Lower lobe of right lung (tissue), 2 donors: ENCODE data around the gene RAP1A. TPM values are rescaled to one million over a fixed set of nuclear protein-coding genes. Genes with fewer than 3 reads are reported as not detected.

Experiments
- ATAC-seq, 2 donors: fragments of 200-7000 bp; cut with Tn5 transposase; one replicate each; pipeline ENCODE4 v1.9.1; 2020 to 2022; ENCODE audit warnings: mild to moderate bottlenecking in 2 of 2, moderate library complexity in 2 of 2
- DNase-seq: peaks from one replicate; pipeline ENCODE4 v3.0.0-alpha.2; 2020
- H3K27ac ChIP-seq: fragments of 200-600 bp; one replicate; pipeline ENCODE4 v1.8.0; 2022
- H3K27me3 ChIP-seq: fragments of 200-600 bp; one replicate; pipeline ENCODE4 v1.8.0; 2022; ENCODE audit warnings: low read depth
- H3K36me3 ChIP-seq: fragments of 200-600 bp; one replicate; pipeline ENCODE4 v1.8.0; 2022; ENCODE audit warnings: mild to moderate bottlenecking
- H3K4me1 ChIP-seq: fragments of 200-600 bp; one replicate; pipeline ENCODE4 v1.8.0; 2022
- H3K4me3 ChIP-seq: fragments of 200-600 bp; one replicate; pipeline ENCODE4 v1.8.0; 2022; ENCODE audit warnings: mild to moderate bottlenecking
- H3K9me3 ChIP-seq: fragments of 200-600 bp; one replicate; pipeline ENCODE4 v1.8.0; 2022
- CTCF ChIP-seq: fragments of 200-600 bp; IDR thresholded peaks from one replicate; pipeline ENCODE4 v1.8.0; 2022; ENCODE audit warnings: antibody characterized with exemption, mild to moderate bottlenecking
- intact Hi-C: fragments of 100-400 bp; cut with DNase I; formaldehyde crosslinking; loops from one replicate; pipeline ENCODE4 v1.11.0; 2022
- total RNA-seq: library from RNA; stranded (reverse); fragmentation: NEBNext Ultra II Directional; extraction: Animal tissue kit (Norgen Biotek cat#: 25700); gene quantifications from one replicate; pipeline ENCODE4 v1.2.1, GENCODE V29; 2021
- donor health status: DM: no; HTN: yes; CAD: no; lungs with severe emphysema.

Gene RAP1A
- total RNA-seq, 1 donor from 2014 or later: 134 TPM

GRCh38 chr1:111750856-111751255, 131.3 kb downstream of the RAP1A start:
- Histone ChIP-seq H3K27me3 (no peaks in the 10 kb centered on the region), H3K9me3 (no peaks in the 10 kb centered on the region), H3K36me3 (no peaks in the 10 kb centered on the region), H3K4me1 (no peaks in the 10 kb centered on the region), H3K4me3 (no peak overlapping the region), H3K27ac (no peak overlapping the region)
- TF ChIP-seq CTCF: no peak
- DNase-seq (no peak), ATAC-seq (no peak)
- intact Hi-C loops: no loop called here

GRCh38 chr1:111751906-111752575, 132.5 kb downstream of the RAP1A start:
- peaks cover under 1% of the 10 kb centered on the region for H3K36me3 ChIP-seq
- no peak for TF ChIP-seq CTCF
- DNase-seq (no peak), ATAC-seq (no peak)
- intact Hi-C loops: no loop called here
- no peaks in the 10 kb centered on the region for H3K27me3 ChIP-seq
- no peak overlapping the region for H3K27ac ChIP-seq
- H3K9me3 ChIP-seq: no peaks in the 10 kb centered on the region
- no peak overlapping the region for H3K4me3 ChIP-seq
- H3K4me1 ChIP-seq: peaks cover 8% of the 10 kb centered on the region

GRCh38 chr1:111754984-111755330, 135.4 kb downstream of the RAP1A start:
- TF ChIP-seq CTCF: no peak
- peak overlapping the region; percentile 71 for H3K4me3 ChIP-seq
- intact Hi-C loops: no loop called here
- peaks cover 19% of the 10 kb centered on the region for H3K36me3 ChIP-seq
- H3K9me3 ChIP-seq: no peaks in the 10 kb centered on the region
- H3K27ac ChIP-seq: peak overlapping the region; percentile 91
- DNase-seq: no peak
- peaks cover 14% of the 10 kb centered on the region for H3K4me1 ChIP-seq
- no peaks in the 10 kb centered on the region for H3K27me3 ChIP-seq
- peak; percentile 16 to 31 for ATAC-seq

- TF ChIP-seq CTCF: peak; percentile 82
- Histone ChIP-seq H3K4me1 (peaks cover 14% of the 10 kb centered on the region), H3K9me3 (no peaks in the 10 kb centered on the region), H3K36me3 (peaks cover 24% of the 10 kb centered on the region), H3K4me3 (peak within 1 kb of the TSS; percentile 71), H3K27ac (peak within 1 kb of the TSS; percentile 91), H3K27me3 (no peaks in the 10 kb centered on the region)
- intact Hi-C loops: no loop called here
- DNase-seq (peak; percentile 96), ATAC-seq (peak; percentile 99)
Observed at GRCh38 chr1:111755331-111756123, 135.9 kb downstream of the RAP1A start, which contains the start of gene DDX20. Gene DDX20 (plus strand): TSS chr1:111755901. CDS start chr1:111755925, 24 bp downstream.

GRCh38 chr1:111756124-111756513, 136.5 kb downstream of the RAP1A start:
- no peak for TF ChIP-seq CTCF
- H3K27ac ChIP-seq: peak overlapping the region; percentile 91
- DNase-seq (no peak), ATAC-seq (peak; percentile 44 to 60)
- H3K36me3 ChIP-seq: peaks cover 30% of the 10 kb centered on the region
- peaks cover 14% of the 10 kb centered on the region for H3K4me1 ChIP-seq
- H3K4me3 ChIP-seq: peak overlapping the region; percentile 71
- intact Hi-C loops: no loop called here
- no peaks in the 10 kb centered on the region for H3K27me3 ChIP-seq
- H3K9me3 ChIP-seq: no peaks in the 10 kb centered on the region
